Measurements from ENCODE around the gene DOCK8.

Gene DOCK8

DNA sequence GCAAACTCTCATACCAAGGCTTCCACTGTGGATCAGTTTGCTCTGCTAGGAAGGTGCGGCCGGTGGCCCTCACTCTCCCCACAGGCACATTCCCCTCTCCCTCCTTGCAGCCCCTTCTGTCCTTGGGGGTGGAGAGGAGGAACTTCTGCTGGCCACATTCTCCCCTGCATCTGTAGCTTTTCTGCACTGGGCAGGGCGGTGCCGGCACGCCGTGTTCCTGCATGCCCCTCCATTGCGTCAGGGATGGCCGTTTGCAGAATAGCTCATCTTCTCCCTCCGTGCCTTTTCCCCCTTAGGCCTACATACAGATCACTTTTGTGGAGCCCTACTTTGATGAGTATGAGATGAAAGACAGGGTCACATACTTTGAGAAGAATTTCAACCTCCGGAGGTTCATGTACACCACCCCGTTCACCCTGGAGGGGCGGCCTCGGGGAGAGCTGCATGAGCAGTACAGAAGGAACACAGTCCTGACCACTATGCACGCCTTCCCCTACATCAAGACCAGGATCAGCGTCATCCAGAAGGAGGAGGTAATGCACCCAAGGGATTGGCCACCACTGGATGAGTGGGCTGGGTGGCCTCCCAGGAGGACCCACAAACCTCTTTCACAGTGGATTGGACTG, 231.5 kb downstream of the DOCK8 start:
- TF ChIP-seq TOX (CRISPR knock-in tag; IDR thresholded peaks at IDR 0.05; ENCODE audit: borderline replicate concordance) (no peak), CREB5 (CRISPR knock-in tag; IDR thresholded peaks at IDR 0.05; ENCODE audit: low read depth) (no peak), ESRRG (CRISPR knock-in tag; IDR thresholded peaks at IDR 0.05) (no peak), ZFP30 (CRISPR knock-in tag; IDR thresholded peaks at IDR 0.05) (no peak)
- ATAC-seq, result no peak

DNA sequence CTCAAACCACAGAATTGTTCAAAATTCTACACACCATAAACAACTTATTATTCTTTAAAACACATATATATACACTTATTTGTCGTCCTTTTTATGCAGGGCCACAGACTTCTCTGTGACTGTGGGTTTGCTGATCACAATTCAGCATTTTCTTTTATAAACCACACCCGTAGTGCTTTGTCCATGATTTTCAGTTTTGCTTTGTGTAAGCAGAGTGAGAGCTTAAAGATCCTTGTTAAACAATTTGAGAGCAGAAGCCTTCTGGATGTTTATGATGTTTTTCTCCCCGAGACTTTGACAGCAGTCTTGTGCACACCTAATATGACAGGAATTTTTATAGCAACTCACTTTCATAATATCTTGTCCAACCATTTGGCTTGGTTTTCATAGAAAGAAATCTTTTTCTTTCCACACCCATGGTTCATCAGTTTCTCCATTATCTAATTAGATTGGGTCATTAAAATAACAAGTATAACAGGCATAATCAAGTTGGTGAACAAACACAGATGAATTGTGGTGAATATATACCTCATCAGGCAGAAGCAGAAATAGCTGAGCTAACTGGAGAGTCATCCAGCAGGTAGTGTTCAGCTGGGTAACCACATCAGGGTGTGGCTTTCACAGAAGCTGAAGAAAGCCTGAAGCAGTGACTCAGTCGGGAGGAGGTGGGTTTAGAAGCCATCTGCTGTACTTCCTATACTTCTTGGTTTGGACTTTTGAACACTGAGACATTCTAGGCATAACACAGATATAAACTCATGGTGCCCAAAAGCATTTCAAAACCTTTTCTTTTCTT, 232.8 kb downstream of the DOCK8 start:
- no peak for ATAC-seq
- TF ChIP-seq ESRRG (CRISPR knock-in tag; IDR thresholded peaks at IDR 0.05), result no peak
- no peak for TF ChIP-seq ISL1 (CRISPR knock-in tag; IDR thresholded peaks at IDR 0.05)
- TF ChIP-seq RARB (CRISPR knock-in tag; IDR thresholded peaks at IDR 0.05), result no peak
- TF ChIP-seq POU6F1 (CRISPR knock-in tag; IDR thresholded peaks at IDR 0.05; ENCODE audit: borderline replicate concordance, low read depth), result no peak
- TF ChIP-seq ZNF565 (CRISPR knock-in tag; conservative IDR thresholded peaks at IDR 0.05; ENCODE audit: low read depth), result no peak
- no peak for TF ChIP-seq GLIS3 (CRISPR knock-in tag; IDR thresholded peaks at IDR 0.05)
- TF ChIP-seq CSDC2 (CRISPR knock-in tag; IDR thresholded peaks at IDR 0.05), result no peak
- no peak for TF ChIP-seq BACH2 (CRISPR knock-in tag; IDR thresholded peaks at IDR 0.05; ENCODE audit: borderline replicate concordance)
- TF ChIP-seq ZNF8 (CRISPR knock-in tag; IDR thresholded peaks at IDR 0.05), result no peak
- no peak for TF ChIP-seq ZNF70 (CRISPR knock-in tag; IDR thresholded peaks at IDR 0.05)
- TF ChIP-seq ZFP30 (CRISPR knock-in tag; IDR thresholded peaks at IDR 0.05), result no peak
- TF ChIP-seq CSRNP3 (CRISPR knock-in tag; IDR thresholded peaks at IDR 0.05), result no peak
- TF ChIP-seq ZC3H10 (CRISPR knock-in tag; IDR thresholded peaks at IDR 0.05), result no peak
- no peak for TF ChIP-seq SNAI2 (CRISPR knock-in tag; IDR thresholded peaks at IDR 0.05)
- no peak for TF ChIP-seq CREB5 (CRISPR knock-in tag; IDR thresholded peaks at IDR 0.05; ENCODE audit: low read depth)
- TF ChIP-seq ZFP3 (CRISPR knock-in tag; IDR thresholded peaks at IDR 0.05), result no peak
- TF ChIP-seq TOX (CRISPR knock-in tag; IDR thresholded peaks at IDR 0.05; ENCODE audit: borderline replicate concordance), result no peak

GRCh38 chr9:450057-450456, 235.4 kb downstream of the DOCK8 start:
- ATAC-seq, result no peak
- no peak for TF ChIP-seq ZNF70 (CRISPR knock-in tag; IDR thresholded peaks at IDR 0.05)
- TF ChIP-seq RARB (CRISPR knock-in tag; IDR thresholded peaks at IDR 0.05), result no peak
- TF ChIP-seq TCF4 (CRISPR knock-in tag; IDR thresholded peaks at IDR 0.05; ENCODE audit: borderline replicate concordance), result no peak
- no peak for TF ChIP-seq CREB5 (CRISPR knock-in tag; IDR thresholded peaks at IDR 0.05; ENCODE audit: low read depth)
- no peak for TF ChIP-seq ZC3H10 (CRISPR knock-in tag; IDR thresholded peaks at IDR 0.05)
- TF ChIP-seq ESRRG (CRISPR knock-in tag; IDR thresholded peaks at IDR 0.05), result no peak
- TF ChIP-seq, protein P1, sequence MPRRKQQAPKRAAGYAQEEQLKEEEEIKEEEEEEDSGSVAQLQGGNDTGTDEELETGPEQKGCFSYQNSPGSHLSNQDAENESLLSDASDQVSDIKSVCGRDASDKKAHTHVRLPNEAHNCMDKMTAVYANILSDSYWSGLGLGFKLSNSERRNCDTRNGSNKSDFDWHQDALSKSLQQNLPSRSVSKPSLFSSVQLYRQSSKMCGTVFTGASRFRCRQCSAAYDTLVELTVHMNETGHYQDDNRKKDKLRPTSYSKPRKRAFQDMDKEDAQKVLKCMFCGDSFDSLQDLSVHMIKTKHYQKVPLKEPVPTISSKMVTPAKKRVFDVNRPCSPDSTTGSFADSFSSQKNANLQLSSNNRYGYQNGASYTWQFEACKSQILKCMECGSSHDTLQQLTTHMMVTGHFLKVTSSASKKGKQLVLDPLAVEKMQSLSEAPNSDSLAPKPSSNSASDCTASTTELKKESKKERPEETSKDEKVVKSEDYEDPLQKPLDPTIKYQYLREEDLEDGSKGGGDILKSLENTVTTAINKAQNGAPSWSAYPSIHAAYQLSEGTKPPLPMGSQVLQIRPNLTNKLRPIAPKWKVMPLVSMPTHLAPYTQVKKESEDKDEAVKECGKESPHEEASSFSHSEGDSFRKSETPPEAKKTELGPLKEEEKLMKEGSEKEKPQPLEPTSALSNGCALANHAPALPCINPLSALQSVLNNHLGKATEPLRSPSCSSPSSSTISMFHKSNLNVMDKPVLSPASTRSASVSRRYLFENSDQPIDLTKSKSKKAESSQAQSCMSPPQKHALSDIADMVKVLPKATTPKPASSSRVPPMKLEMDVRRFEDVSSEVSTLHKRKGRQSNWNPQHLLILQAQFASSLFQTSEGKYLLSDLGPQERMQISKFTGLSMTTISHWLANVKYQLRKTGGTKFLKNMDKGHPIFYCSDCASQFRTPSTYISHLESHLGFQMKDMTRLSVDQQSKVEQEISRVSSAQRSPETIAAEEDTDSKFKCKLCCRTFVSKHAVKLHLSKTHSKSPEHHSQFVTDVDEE (CRISPR knock-in tag; IDR thresholded peaks at IDR 0.05), result no peak
- no peak for TF ChIP-seq ZFP30 (CRISPR knock-in tag; IDR thresholded peaks at IDR 0.05)
- no peak for TF ChIP-seq POU6F1 (CRISPR knock-in tag; IDR thresholded peaks at IDR 0.05; ENCODE audit: borderline replicate concordance, low read depth)
- no peak for TF ChIP-seq ZNF8 (CRISPR knock-in tag; IDR thresholded peaks at IDR 0.05)
- TF ChIP-seq ARNTL (CRISPR knock-in tag; IDR thresholded peaks at IDR 0.05; ENCODE audit: borderline replicate concordance, low read depth), result no peak
- TF ChIP-seq BACH2 (CRISPR knock-in tag; IDR thresholded peaks at IDR 0.05; ENCODE audit: borderline replicate concordance), result no peak
- TF ChIP-seq ISL1 (CRISPR knock-in tag; IDR thresholded peaks at IDR 0.05), result no peak
- TF ChIP-seq ZFP3 (CRISPR knock-in tag; IDR thresholded peaks at IDR 0.05), result no peak

Data from SK-N-SH treated with all-trans-retinoic acid at 6 μM for 48 hours (cell line).